Mesenchymal stem cell (in vitro differentiated cells and primary cell): ENCODE results near the gene RANBP3.

Source experiments
- DNase-seq: peaks from one replicate; pipeline ENCODE4 v3.0.0-alpha.2; 2013
- H2AFZ ChIP-seq: one replicate; pipeline ENCODE4 v1.6.1; 2013; ENCODE audit warnings: low read depth, mild to moderate bottlenecking, control low read depth, inconsistent platforms, low read length, moderate library complexity
- H2AK5ac ChIP-seq: 2 replicates; pipeline ENCODE4 v1.6.1; 2013; ENCODE audit warnings: low read length, moderate library complexity, mild to moderate bottlenecking, inconsistent platforms; ENCODE audit not compliant: severe bottlenecking
- H2BK120ac ChIP-seq: one replicate; pipeline ENCODE4 v1.6.1; 2013; ENCODE audit warnings: low read depth, mild to moderate bottlenecking, inconsistent platforms, low read length, moderate library complexity
- H2BK12ac ChIP-seq, 2 experiments: one replicate each; pipeline ENCODE4 v1.6.1; 2013; ENCODE audit warnings: inconsistent platforms in 2 of 2, low read length in 2 of 2, mild to moderate bottlenecking in 2 of 2, moderate library complexity in 2 of 2, control low read depth in 1 of 2
- H2BK15ac ChIP-seq: one replicate; pipeline ENCODE4 v1.6.1; 2013; ENCODE audit warnings: mild to moderate bottlenecking, low read depth, inconsistent platforms; ENCODE audit not compliant: poor library complexity, severe bottlenecking
- H2BK5ac ChIP-seq: 2 replicates; pipeline ENCODE4 v1.6.1; 2013; ENCODE audit warnings: low read depth, mild to moderate bottlenecking, low read length, control low read depth, inconsistent platforms; ENCODE audit not compliant: poor library complexity, severe bottlenecking
- H3K14ac ChIP-seq, 2 experiments: one replicate each; pipeline ENCODE4 v1.6.1; 2013; ENCODE audit warnings: inconsistent platforms in 2 of 2, low read length in 2 of 2, control low read depth in 1 of 2, mild to moderate bottlenecking in 1 of 2, moderate library complexity in 1 of 2
- H3K18ac ChIP-seq, 2 experiments: one replicate each; pipeline ENCODE4 v1.6.1; 2013; ENCODE audit warnings: inconsistent platforms in 2 of 2, low read length in 2 of 2, control low read depth in 1 of 2, low read depth in 1 of 2, mild to moderate bottlenecking in 1 of 2
- H3K23ac ChIP-seq, 2 experiments: one replicate each; pipeline ENCODE4 v1.6.1; 2013; ENCODE audit warnings: inconsistent platforms in 2 of 2, low read length in 2 of 2, mild to moderate bottlenecking in 2 of 2, moderate library complexity in 2 of 2, control low read depth in 1 of 2
- H3K27ac ChIP-seq: 2 replicates; pipeline ENCODE4 v1.5.1; 2013; ENCODE audit warnings: mild to moderate bottlenecking, moderate library complexity, low read length, control low read depth, inconsistent platforms; ENCODE audit not compliant: poor library complexity, severe bottlenecking
- H3K27me3 ChIP-seq, 2 experiments: 2 replicates each; pipeline versions ENCODE4 v1.6.1 to v1.7.0; 2013; ENCODE audit warnings: low read length in 2 of 2, mild to moderate bottlenecking in 2 of 2, moderate library complexity in 2 of 2, control low read depth in 1 of 2, inconsistent platforms in 1 of 2; ENCODE audit not compliant: control insufficient read depth in 1 of 2, insufficient read depth in 1 of 2
- H3K36me3 ChIP-seq, 2 experiments: 2 replicates each; pipeline versions ENCODE4 v1.6.1 to v1.7.0; 2013; ENCODE audit warnings: low read length in 2 of 2, control low read depth in 1 of 2, inconsistent platforms in 1 of 2, low read depth in 1 of 2, mild to moderate bottlenecking in 1 of 2; ENCODE audit not compliant: insufficient read depth in 2 of 2, control insufficient read depth in 1 of 2
- H3K4ac ChIP-seq, 2 experiments: one replicate each; pipeline ENCODE4 v1.6.1; 2013; ENCODE audit warnings: inconsistent platforms in 2 of 2, low read length in 2 of 2, mild to moderate bottlenecking in 2 of 2, moderate library complexity in 2 of 2, control low read depth in 1 of 2, low read depth in 1 of 2
- H3K4me1 ChIP-seq: 2 replicates; pipeline ENCODE4 v1.6.1; 2013; ENCODE audit warnings: low read depth, low read length, control low read depth; ENCODE audit not compliant: control insufficient read depth, insufficient read depth
- H3K4me2 ChIP-seq: 2 replicates; pipeline ENCODE4 v1.6.1; 2013; ENCODE audit warnings: low read length, mild to moderate bottlenecking, inconsistent platforms; ENCODE audit not compliant: poor library complexity, severe bottlenecking
- H3K4me3 ChIP-seq, 2 experiments: 2 replicates each; pipeline versions ENCODE4 v1.5.1 to v1.7.0; 2013; ENCODE audit warnings: low read length in 2 of 2, mild to moderate bottlenecking in 2 of 2, control low read depth in 1 of 2, low read depth in 1 of 2; ENCODE audit not compliant: insufficient read depth in 1 of 2
- H3K79me1 ChIP-seq: replicated peaks from 2 replicates; pipeline ENCODE4 v1.6.1; 2013; ENCODE audit warnings: mild to moderate bottlenecking, control low read depth, low read length, inconsistent platforms; ENCODE audit not compliant: poor library complexity, severe bottlenecking
- H3K9ac ChIP-seq: 2 replicates; pipeline ENCODE4 v1.7.0; 2013; ENCODE audit warnings: mild to moderate bottlenecking, low read length, moderate library complexity
- H3K9me3 ChIP-seq: 2 replicates; pipeline ENCODE4 v1.7.0; 2013; ENCODE audit warnings: mild to moderate bottlenecking, low read length; ENCODE audit not compliant: control insufficient read depth
- H4K8ac ChIP-seq: one replicate; pipeline ENCODE4 v1.6.1; 2013; ENCODE audit warnings: inconsistent platforms, mild to moderate bottlenecking, low read length, moderate library complexity
- H4K91ac ChIP-seq: one replicate; pipeline ENCODE4 v1.6.1; 2013; ENCODE audit warnings: mild to moderate bottlenecking, low read length, inconsistent platforms
- WGBS: methylation state at CpG from one replicate; pipeline ENCODE4 v1.1.7; 2013; ENCODE audit warnings: mixed read lengths; 5-methylcytosine and 5-hydroxymethylcytosine counted together

Gene RANBP3

DNA sequence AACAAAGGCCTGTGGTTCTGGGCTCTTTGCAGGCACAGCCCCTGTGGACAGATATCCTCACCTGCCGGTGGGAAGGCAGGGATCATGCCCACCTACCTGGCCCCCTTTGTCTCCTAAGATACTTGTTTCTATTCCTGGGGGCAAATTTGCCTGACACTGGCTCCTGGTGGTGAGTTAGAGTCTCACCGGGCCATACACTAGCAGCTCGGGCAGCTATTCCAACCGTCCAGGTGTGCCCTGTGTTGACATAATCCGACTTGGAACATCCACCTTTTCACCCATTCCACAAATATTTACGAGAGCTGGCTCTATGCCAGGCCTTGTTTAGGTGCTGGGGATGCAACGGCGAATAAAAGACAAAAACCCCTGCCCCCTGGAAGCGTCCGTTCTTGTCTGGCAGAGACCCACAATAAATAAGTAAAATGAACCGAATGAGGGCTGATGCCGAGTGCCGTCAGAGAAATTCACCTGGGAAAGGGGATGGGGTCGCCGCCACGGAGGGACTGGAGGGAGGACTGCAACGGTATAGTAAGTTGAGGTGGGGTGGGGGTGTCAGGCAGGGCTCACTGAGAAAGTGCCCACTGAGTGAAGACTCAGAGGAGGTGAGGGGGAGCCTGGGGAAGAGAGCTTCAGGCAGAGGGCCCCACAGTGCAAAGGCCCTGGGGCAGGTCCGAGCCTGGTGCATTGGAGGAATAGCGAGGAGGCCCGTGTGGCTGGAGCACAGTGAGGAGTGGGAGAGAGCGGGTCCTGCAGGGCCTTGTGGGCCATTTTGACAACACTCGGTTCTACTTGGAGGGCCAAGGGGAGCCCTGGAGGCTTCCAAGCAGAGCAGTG is 43.2 kb upstream of the RANBP3 start:
- WGBS: 94% methylated on average over 22 of the region's 22 CpGs
- Histone ChIP-seq H3K18ac (no peak overlapping the region), H2AFZ (no peak overlapping the region)

DNA sequence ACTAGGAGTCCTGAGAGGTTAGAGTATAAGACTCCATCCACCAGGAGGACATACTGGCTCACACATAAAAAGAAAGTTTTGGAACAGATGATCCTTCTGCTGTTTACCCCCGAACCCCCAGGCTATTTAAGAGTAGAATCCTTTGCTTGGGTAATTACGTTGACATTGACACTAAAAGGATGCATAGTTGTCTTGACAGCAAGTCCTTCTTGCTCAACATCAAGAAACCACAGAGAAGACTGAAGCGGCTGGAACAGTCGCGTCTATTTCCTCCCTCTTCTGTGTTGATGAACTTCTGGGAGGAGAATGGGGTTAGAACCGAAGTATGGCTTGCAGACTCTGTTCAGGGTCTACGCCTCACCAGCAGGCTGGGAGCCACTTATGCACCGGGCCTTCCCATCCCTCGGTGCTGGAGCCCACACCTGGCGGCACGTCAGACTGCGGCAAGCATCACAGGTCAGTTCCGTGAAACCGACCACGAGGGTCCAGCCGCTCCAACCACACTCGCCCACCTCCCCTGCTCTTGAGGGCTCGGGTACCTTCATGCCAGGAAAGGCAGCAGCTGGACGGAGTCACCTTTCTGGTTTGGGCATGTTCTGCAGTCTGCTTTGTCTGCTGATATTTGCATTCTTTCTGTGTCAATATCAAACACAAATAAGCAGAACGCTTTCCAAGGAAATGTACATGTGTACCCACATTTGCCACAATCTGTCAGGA is 42.4 kb upstream of the RANBP3 start:
- H3K4ac ChIP-seq: no peak overlapping the region
- peak overlapping the region in 1 of 2 experiments; percentile 35 for H3K18ac ChIP-seq
- no peak overlapping the region for H2BK120ac ChIP-seq
- peaks cover 13% of the 10 kb centered on the region for H3K4me1 ChIP-seq
- H3K27ac ChIP-seq: no peak overlapping the region
- no peak overlapping the region for H2AFZ ChIP-seq
- H3K36me3 ChIP-seq: peaks cover 5 to 49% of the 10 kb centered on the region in 2 experiments
- no peak overlapping the region for H2BK5ac ChIP-seq
- H3K79me1 ChIP-seq: no peaks in the 10 kb centered on the region
- H4K91ac ChIP-seq: no peak overlapping the region
- H3K9me3 ChIP-seq: no peaks in the 10 kb centered on the region
- no peak overlapping the region for H3K4me2 ChIP-seq
- peak overlapping the region in 1 of 2 experiments; percentile 48 for H2BK12ac ChIP-seq
- peak overlapping the region; percentile 3 for H4K8ac ChIP-seq
- H2AK5ac ChIP-seq: no peak overlapping the region
- H3K4me3 ChIP-seq: no peak overlapping the region
- no peak overlapping the region for H2BK15ac ChIP-seq
- peaks cover 0 to 3% of the 10 kb centered on the region in 2 experiments for H3K27me3 ChIP-seq
- 86% methylated on average over 18 of the region's 20 CpGs for WGBS
- H3K23ac ChIP-seq: peak overlapping the region in 1 of 2 experiments; percentile 56
- H3K9ac ChIP-seq: no peak overlapping the region
- peak; percentile 85 for DNase-seq
- H3K14ac ChIP-seq: peak overlapping the region in 1 of 2 experiments; percentile 41

More for the DNA sequence above, 43.2 kb upstream of the RANBP3 start:
- H4K8ac ChIP-seq: peak overlapping the region; percentile 69
- peaks cover 5 to 47% of the 10 kb centered on the region in 2 experiments for H3K36me3 ChIP-seq
- no peak overlapping the region for H3K27ac ChIP-seq
- H2BK12ac ChIP-seq: peak overlapping the region in 1 of 2 experiments; percentile 25
- peak overlapping the region; percentile 65 for H4K91ac ChIP-seq
- no peak overlapping the region for H2BK5ac ChIP-seq
- no peak overlapping the region for H3K4me3 ChIP-seq
- DNase-seq: no peak
- H2BK120ac ChIP-seq: no peak overlapping the region
- H3K4me2 ChIP-seq: no peak overlapping the region
- H2AK5ac ChIP-seq: no peak overlapping the region
- no peaks in the 10 kb centered on the region for H3K79me1 ChIP-seq
- peak overlapping the region; percentile 32 for H2BK15ac ChIP-seq
- no peak overlapping the region for H3K14ac ChIP-seq
- H3K27me3 ChIP-seq: peaks cover 0 to 3% of the 10 kb centered on the region in 2 experiments
- H3K4ac ChIP-seq: no peak overlapping the region
- peaks cover 13% of the 10 kb centered on the region for H3K4me1 ChIP-seq
- no peaks in the 10 kb centered on the region for H3K9me3 ChIP-seq
- no peak overlapping the region for H3K9ac ChIP-seq
- no peak overlapping the region for H3K23ac ChIP-seq

DNA sequence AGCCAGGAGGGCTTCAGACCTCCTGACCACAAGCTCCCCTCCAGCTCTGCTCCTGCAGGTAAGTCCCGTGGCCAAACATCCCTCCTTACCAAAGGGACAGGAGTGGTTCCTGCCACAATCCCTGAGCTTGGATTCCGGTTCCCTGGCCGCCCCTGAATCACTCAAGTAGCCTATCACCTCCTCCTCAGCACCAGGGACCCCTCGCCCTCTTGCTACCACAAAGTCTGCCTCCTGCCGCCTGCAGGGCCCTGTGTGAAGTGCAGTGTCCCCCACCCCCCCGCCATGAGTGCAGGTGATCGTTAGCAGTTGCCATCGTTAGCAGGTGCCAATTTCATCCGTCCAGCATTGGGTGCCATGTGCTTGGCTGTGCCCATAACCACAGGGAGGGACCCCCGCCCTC is 40.8 kb upstream of the RANBP3 start:
- Histone ChIP-seq H3K27me3 (peaks cover 0 to 3% of the 10 kb centered on the region in 2 experiments), H3K27ac (no peak overlapping the region), H2BK5ac (no peak overlapping the region), H2BK15ac (peak overlapping the region; percentile 26), H3K18ac (no peak overlapping the region), H3K9me3 (no peaks in the 10 kb centered on the region), H3K14ac (no peak overlapping the region), H3K4me1 (peaks cover 13% of the 10 kb centered on the region), H3K4ac (peak overlapping the region in 1 of 2 experiments; percentile 35), H2AFZ (no peak overlapping the region), H4K91ac (no peak overlapping the region), H2AK5ac (no peak overlapping the region), H3K36me3 (peaks cover 3 to 45% of the 10 kb centered on the region in 2 experiments), H3K9ac (no peak overlapping the region), H3K23ac (no peak overlapping the region), H2BK120ac (no peak overlapping the region), H3K4me3 (no peak overlapping the region), H3K79me1 (no peaks in the 10 kb centered on the region), H3K4me2 (no peak overlapping the region), H2BK12ac (no peak overlapping the region), H4K8ac (no peak overlapping the region)
- DNase-seq: no peak
- 65% methylated on average over 10 of the region's 10 CpGs for WGBS

DNA sequence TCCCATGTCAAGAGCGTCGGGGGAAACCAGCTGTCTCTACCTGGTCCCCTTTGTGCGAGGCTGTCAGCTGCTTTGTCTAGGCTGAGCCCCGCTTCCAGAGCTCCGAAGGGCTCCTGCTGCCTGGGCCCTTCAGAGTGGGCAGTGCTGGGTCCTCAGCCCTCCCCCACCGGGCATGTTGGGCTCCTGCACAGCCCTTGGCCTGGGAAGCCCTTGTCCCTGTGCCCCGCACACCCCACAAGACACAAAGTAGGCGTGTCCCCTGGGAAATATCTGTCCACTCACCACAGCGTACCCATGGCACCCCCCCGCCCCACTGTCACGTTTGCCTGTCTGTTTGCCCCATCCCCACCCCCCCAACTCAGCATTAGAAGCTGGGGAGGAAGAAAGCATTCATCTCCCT is 39.6 kb upstream of the RANBP3 start:
- no peak overlapping the region for H3K4me3 ChIP-seq
- H4K91ac ChIP-seq: no peak overlapping the region
- H3K9ac ChIP-seq: no peak overlapping the region
- no peak overlapping the region for H3K4me2 ChIP-seq
- DNase-seq: no peak
- peaks cover 0 to 3% of the 10 kb centered on the region in 2 experiments for H3K27me3 ChIP-seq
- H3K79me1 ChIP-seq: no peaks in the 10 kb centered on the region
- no peak overlapping the region for H3K23ac ChIP-seq
- no peak overlapping the region for H4K8ac ChIP-seq
- H3K9me3 ChIP-seq: no peaks in the 10 kb centered on the region
- no peak overlapping the region for H3K18ac ChIP-seq
- WGBS: 93% methylated on average over 11 of the region's 11 CpGs
- no peak overlapping the region for H3K4ac ChIP-seq
- H3K4me1 ChIP-seq: peaks cover 9% of the 10 kb centered on the region
- no peak overlapping the region for H2BK15ac ChIP-seq
- no peak overlapping the region for H2BK5ac ChIP-seq
- H3K27ac ChIP-seq: no peak overlapping the region
- no peak overlapping the region for H3K14ac ChIP-seq
- no peak overlapping the region for H2AFZ ChIP-seq
- H2AK5ac ChIP-seq: no peak overlapping the region
- H2BK120ac ChIP-seq: no peak overlapping the region
- no peak overlapping the region for H2BK12ac ChIP-seq
- H3K36me3 ChIP-seq: peaks cover 3 to 53% of the 10 kb centered on the region in 2 experiments
